GM21423 (cell line): ENCODE results near the gene MAP4K2.

Source experiments
- ATAC-seq: cut with Tn5 transposase; IDR thresholded peaks from one replicate; pipeline ENCODE4 v1.9.1; 2021; ENCODE audit warnings: mild to moderate bottlenecking, moderate library complexity; ENCODE audit not compliant: unreplicated experiment

Gene MAP4K2

DNA sequence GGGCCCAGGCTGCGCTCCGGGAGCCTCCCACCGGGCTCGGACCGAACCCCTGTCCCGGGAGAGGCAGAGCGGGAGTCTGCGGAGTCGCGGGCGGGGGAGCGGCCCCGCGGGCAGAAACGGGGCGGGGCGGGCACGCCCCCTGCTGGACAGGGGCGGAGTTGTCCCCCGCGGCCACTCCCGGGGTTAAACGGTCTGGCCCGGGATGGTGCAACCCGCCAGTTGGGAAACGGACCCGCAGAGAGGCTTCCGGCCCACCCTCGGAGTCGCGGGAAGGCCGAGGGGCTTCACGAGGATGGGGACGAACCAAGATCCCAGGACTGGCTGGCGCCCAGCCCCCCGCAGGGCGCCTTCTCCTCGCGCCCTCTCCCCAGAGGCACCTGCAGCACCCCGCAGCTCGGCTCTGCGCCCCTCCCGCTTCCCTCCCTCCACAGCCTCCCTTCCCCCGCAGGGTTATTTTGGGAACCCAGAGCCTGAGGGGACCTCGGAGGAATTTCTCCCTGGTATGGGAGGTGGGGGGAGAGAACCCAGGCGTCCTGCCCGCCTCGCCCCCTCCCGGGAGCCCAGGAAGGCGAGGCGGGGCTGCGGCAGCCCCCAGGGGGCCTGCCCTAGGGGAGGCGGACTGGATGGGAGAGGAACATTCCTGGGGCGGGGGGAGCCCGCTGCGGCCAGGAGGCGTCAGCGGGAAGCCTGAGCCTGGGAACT lies 60.0 kb downstream of the MAP4K2 start:
- no peak for ATAC-seq

DNA sequence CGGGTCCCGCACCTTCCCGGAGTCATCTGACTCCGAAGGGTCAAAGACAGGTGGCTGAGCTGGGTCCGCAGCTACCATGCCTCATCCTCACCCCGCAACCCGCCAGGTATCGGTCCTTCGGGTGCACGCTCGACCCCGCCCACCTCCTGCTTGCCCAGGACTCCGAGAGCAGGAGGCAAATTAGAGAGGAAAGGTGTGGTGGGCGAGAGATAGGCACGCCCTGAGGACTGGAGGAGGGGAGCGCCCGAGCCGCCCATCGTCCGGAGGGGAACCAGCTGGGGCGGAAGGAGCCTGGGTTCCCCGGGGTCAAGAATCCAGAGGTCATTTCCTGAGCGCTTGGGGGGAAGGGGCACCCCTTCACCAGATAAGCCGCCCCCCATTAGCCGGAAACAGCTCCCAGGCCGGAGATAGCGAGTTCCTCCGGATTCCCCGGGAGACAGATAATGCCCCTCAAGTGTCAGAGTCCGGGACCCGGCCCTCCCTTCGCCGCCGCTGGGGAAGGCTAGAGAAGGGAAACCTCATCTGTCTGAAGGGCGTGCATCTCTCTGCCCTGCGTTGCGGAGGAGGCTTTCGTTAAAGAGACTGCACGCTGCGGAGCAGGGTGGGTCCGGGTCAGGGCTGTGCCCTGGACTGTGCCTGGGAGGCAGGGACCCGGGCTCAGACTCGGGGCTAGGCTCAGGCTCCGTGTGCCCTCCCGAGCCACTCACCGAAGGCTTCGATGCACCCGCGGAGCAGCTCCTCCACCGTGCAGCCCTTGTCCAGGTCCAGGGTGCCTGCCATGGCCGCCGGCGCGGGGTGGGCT lies 60.7 kb downstream of the MAP4K2 start:
- ATAC-seq: no peak

DNA sequence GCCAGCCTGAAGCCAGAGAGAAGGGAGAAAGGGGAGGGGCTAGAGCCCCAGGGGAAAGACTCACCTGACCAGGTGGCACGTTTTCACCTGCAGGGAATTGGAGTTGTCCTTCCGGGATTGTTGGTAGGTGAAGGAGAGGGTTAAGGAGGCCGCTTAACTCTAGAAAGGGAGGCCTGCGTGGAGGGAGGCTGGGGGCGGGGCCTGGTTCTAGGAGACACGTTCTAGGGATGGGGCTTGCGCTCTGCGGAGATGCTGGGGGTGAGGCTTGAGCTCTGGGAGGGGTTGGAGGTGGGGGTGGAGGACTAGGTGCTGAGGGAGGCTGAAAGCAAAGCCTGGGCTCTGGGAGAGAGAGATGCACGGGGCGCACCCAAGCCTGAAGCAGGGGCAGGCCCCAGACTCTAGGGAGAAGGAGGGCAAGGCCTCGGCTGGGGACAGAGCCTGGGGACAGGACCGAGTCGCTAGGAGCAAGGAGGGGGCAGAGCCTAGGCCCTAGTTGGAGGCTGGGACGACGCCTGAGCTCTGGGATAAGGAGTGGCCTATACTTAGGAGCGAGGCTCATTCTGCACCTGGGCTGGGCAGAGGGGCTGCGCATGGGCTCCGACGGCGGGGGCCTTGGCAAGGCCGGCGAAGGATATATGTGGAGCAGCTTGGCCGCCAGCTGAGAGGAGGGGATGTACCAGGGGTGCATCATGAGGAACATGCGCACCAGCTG lies 61.5 kb downstream of the MAP4K2 start:
- no peak for ATAC-seq

DNA sequence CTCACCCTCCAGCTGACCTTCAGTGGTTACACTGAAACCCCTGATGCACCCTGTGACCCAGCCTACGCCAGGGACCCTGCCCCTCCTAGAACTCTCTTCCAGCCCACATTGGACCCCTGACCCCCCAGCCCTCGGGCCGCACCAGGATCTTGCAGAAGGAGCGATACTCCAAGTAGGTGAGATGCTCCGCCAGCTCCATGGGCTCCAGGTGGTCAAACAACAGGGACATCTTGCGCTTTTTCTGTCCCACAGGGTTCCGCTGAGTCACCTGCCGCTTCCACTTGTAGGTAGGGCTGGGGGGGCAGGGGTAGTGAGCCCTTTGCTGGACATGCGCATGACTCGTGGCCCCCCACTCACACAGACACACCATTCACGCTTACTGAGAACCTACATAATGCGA lies 63.1 kb downstream of the MAP4K2 start:
- no peak for ATAC-seq

DNA sequence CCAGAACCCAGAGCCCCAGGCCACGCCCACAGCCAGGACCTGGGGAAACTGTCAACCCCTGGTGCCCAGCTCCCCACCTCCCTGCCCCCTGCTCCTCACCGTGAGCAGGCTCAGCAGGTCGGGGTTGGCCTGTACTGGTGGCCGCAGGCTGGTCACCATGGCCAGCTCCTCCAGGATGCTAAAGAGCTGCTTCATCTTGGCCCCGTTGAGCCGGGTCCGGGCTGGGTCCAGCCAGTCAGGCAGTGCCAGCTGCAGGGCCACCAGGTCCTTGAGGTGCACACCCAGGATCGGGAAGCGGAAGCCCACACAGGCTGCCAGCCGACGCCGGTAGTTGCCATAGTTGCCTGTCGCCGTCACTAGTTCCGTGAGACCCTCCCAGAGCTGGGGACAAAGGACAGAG lies 66.4 kb downstream of the MAP4K2 start:
- no peak for ATAC-seq

DNA sequence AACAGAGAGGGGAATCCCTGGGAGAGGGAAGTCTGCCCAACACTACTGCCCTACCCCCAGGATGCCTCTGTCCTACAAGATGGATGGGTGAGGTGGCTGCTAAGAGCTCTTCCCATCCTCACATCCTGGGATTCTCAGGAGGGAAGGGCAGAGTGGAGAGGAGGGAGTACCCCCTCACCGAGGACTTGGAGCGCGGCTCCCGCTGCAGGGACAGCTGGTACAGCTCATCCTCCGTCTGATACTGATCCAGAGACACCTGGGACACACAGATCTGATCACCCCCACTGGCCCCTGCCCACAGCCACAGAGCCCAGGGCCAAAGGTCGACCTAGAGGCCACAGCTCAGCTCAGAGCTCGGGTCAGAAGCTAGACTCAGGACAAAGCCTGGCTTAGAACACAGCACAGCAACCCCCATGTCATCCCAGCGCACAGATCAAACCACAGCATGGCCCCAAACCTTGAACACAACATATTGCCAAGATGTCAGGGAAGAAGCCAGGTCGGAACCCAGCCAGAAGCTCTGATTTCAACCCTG lies 67.2 kb downstream of the MAP4K2 start:
- ATAC-seq: no peak
